H1 (cell line): ENCODE data around the gene LIPG. TPM values are rescaled to one million over a fixed set of nuclear protein-coding genes. Genes with fewer than 3 reads are reported as not detected.

ENCODE experiments used
- CTCF ChIA-PET: fragments of 300-600 bp; sonication (Branson Sonifier 250); formaldehyde crosslinking; loops from one replicate; lab custom pipeline; 2021; ENCODE audit not compliant: partially characterized antibody; lab: Charles Lee
- POLR2A ChIA-PET: fragments of 300-600 bp; sonication (Branson Sonifier 250); formaldehyde crosslinking; loops from one replicate; lab custom pipeline; 2021; ENCODE audit warnings: inconsistent platforms; ENCODE audit not compliant: partially characterized antibody; lab: Charles Lee
- DNase-seq, 2 experiments: peaks; one replicate each; pipeline versions ENCODE4 v3.0.0 to v3.0.0-alpha.2; 2010 to 2022; ENCODE audit warnings: low spot score in 2 of 2, low read depth in 1 of 2, mixed read lengths in 1 of 2
- FAIRE-seq: peaks from 2 replicates; lab custom pipeline; 2011; peaks lifted over from hg19 to GRCh38; lab: Jason Lieb, UNC
- H2AFZ ChIP-seq: 2 replicates; pipeline ENCODE4 v1.8.1; 2012; ENCODE audit warnings: low read length, inconsistent platforms
- H2AK5ac ChIP-seq: 2 replicates; pipeline ENCODE4 v1.6.1; 2013; ENCODE audit warnings: low read depth, low read length
- H2BK120ac ChIP-seq: replicated peaks from 2 replicates; pipeline ENCODE3; 2013; ENCODE audit warnings: low read depth, low read length, inconsistent platforms
- H2BK12ac ChIP-seq: 2 replicates; pipeline ENCODE4 v1.6.1; 2013; ENCODE audit warnings: low read depth, low read length
- H2BK15ac ChIP-seq: 2 replicates; pipeline ENCODE4 v1.6.1; 2013; ENCODE audit warnings: low read length
- H2BK20ac ChIP-seq: 2 replicates; pipeline ENCODE4 v1.6.1; 2013; ENCODE audit warnings: low read length
- H2BK5ac ChIP-seq: 2 replicates; pipeline ENCODE4 v1.6.1; 2013; ENCODE audit warnings: low read depth, low read length
- H3K14ac ChIP-seq: 2 replicates; pipeline ENCODE4 v1.6.1; 2013; ENCODE audit warnings: inconsistent platforms; ENCODE audit not compliant: insufficient read length
- H3K18ac ChIP-seq: 2 replicates; pipeline ENCODE4 v1.6.1; 2013; ENCODE audit warnings: low read length; ENCODE audit errors: extremely low read depth
- H3K23ac ChIP-seq: 2 replicates; pipeline ENCODE4 v1.6.1; 2013; ENCODE audit warnings: inconsistent platforms; ENCODE audit not compliant: insufficient read length
- H3K23me2 ChIP-seq: 2 replicates; pipeline ENCODE4 v1.6.1; 2013; ENCODE audit warnings: low read depth, low read length
- H3K27ac ChIP-seq: 2 replicates; pipeline ENCODE4 v1.6.1; 2011; ENCODE audit warnings: low read depth, low read length, inconsistent platforms
- H3K27me3 ChIP-seq, 4 experiments: replicated peaks in 1 of 4; 1 replicate in 1 of 4; 2 replicates in 3 of 4; pipeline versions ENCODE4 v1.6.1 to v1.8.1; 2011 to 2013; ENCODE audit warnings: low read length in 3 of 4, mild to moderate bottlenecking in 3 of 4, inconsistent platforms in 2 of 4, mixed read lengths in 2 of 4, moderate library complexity in 1 of 4; ENCODE audit not compliant: control insufficient read depth in 3 of 4, insufficient read depth in 3 of 4; ENCODE audit errors: extremely low read depth in 1 of 4
- H3K36me3 ChIP-seq, 4 experiments: 2 replicates each; pipeline versions ENCODE4 v1.6.1 to v1.8.1; 2011 to 2013; ENCODE audit warnings: mild to moderate bottlenecking in 4 of 4, low read length in 3 of 4, moderate library complexity in 2 of 4, control low read depth in 1 of 4, inconsistent platforms in 1 of 4; ENCODE audit not compliant: insufficient read depth in 4 of 4, control insufficient read depth in 2 of 4
- H3K4ac ChIP-seq: replicated peaks from 2 replicates; pipeline ENCODE3; 2013; ENCODE audit warnings: low read length, low read depth, mixed read lengths, inconsistent platforms; ENCODE audit not compliant: insufficient read length
- H3K4me1 ChIP-seq, 4 experiments: replicated peaks in 1 of 4; 1 replicate in 1 of 4; 2 replicates in 3 of 4; pipeline versions ENCODE4 v1.6.1 to v1.8.1; 2011 to 2013; ENCODE audit warnings: low read length in 3 of 4, inconsistent platforms in 2 of 4, mixed read lengths in 1 of 4; ENCODE audit not compliant: insufficient read depth in 4 of 4, control insufficient read depth in 3 of 4
- H3K4me2 ChIP-seq, 2 experiments: 2 replicates each; pipeline versions ENCODE4 v1.6.1 to v1.8.1; 2011 to 2013; ENCODE audit warnings: low read depth in 2 of 2, low read length in 2 of 2, control low read depth in 1 of 2, inconsistent platforms in 1 of 2, mild to moderate bottlenecking in 1 of 2; ENCODE audit not compliant: insufficient read depth in 1 of 2
- H3K4me3 ChIP-seq, 4 experiments: fragments of 200-600, 300-600 bp in 1 of 4; sonication (generic), shearing (Covaris generic), sonication (Bioruptor Twin) in 1 of 4; 2 replicates each; pipeline versions ENCODE4 v1.5.1 to v1.8.1; 2011 to 2016; ENCODE audit warnings: low read length in 4 of 4, low read depth in 3 of 4, control low read depth in 2 of 4, inconsistent platforms in 2 of 4, mild to moderate bottlenecking in 2 of 4, mixed read lengths in 1 of 4, moderate library complexity in 1 of 4; ENCODE audit not compliant: insufficient read depth in 2 of 4; ENCODE audit errors: extremely low read depth in 1 of 4
- H3K56ac ChIP-seq: replicated peaks from 2 replicates; pipeline ENCODE3; 2013; ENCODE audit warnings: low read depth, mild to moderate bottlenecking, mixed read lengths, low read length, inconsistent platforms; ENCODE audit not compliant: insufficient read length
- H3K79me1 ChIP-seq: 2 replicates; pipeline ENCODE4 v1.6.1; 2013; ENCODE audit warnings: low read depth, low read length, control low read depth
- H3K79me2 ChIP-seq, 2 experiments: 2 replicates each; pipeline versions ENCODE4 v1.6.1 to v1.8.1; 2012 to 2013; ENCODE audit warnings: low read length in 2 of 2, mild to moderate bottlenecking in 2 of 2, inconsistent platforms in 1 of 2; ENCODE audit not compliant: insufficient read depth in 2 of 2, control insufficient read depth in 1 of 2
- H3K9ac ChIP-seq, 4 experiments: replicated peaks in 1 of 4; 1 replicate in 1 of 4; 2 replicates in 3 of 4; pipeline versions ENCODE4 v1.6.1 to v1.8.1; 2011 to 2013; ENCODE audit warnings: low read depth in 3 of 4, low read length in 3 of 4, control low read depth in 2 of 4, mild to moderate bottlenecking in 2 of 4, moderate library complexity in 2 of 4, inconsistent platforms in 1 of 4; ENCODE audit errors: extremely low read depth in 1 of 4
- H3K9me3 ChIP-seq, 2 experiments: 2 replicates each; pipeline versions ENCODE4 v1.6.1 to v1.8.1; 2012 to 2013; ENCODE audit warnings: mild to moderate bottlenecking in 2 of 2, moderate library complexity in 2 of 2, control low read depth in 1 of 2, inconsistent platforms in 1 of 2, low read depth in 1 of 2, low read length in 1 of 2, mixed read lengths in 1 of 2; ENCODE audit not compliant: insufficient read depth in 2 of 2
- H4K20me1 ChIP-seq, 2 experiments: replicated peaks in 1 of 2; 2 replicates each; pipeline versions ENCODE3 to v1.8.1; 2011 to 2013; ENCODE audit warnings: inconsistent platforms in 2 of 2, low read length in 2 of 2, mild to moderate bottlenecking in 1 of 2; ENCODE audit not compliant: insufficient read depth in 2 of 2, control insufficient read depth in 1 of 2
- H4K5ac ChIP-seq: 2 replicates; pipeline ENCODE4 v1.6.1; 2013; ENCODE audit warnings: low read length, low read depth, mixed read lengths, inconsistent platforms; ENCODE audit not compliant: insufficient read length
- H4K8ac ChIP-seq: 2 replicates; pipeline ENCODE4 v1.8.0; 2013; ENCODE audit warnings: mild to moderate bottlenecking, moderate library complexity, low read length, inconsistent platforms; ENCODE audit not compliant: insufficient read depth; ENCODE audit errors: extremely low read depth
- H4K91ac ChIP-seq: replicated peaks from 2 replicates; pipeline ENCODE3; 2013; ENCODE audit warnings: low read length, mixed read lengths, inconsistent platforms; ENCODE audit not compliant: insufficient read length
- EZH2 ChIP-seq: fragments of 200-600 bp; sonication (generic); IDR thresholded peaks from 2 replicates; pipeline ENCODE4 v1.7.1; 2012; ENCODE audit warnings: low read depth, mild to moderate bottlenecking, moderate library complexity, low read length, inconsistent platforms; ENCODE audit not compliant: severe bottlenecking
- JUND ChIP-seq: IDR thresholded peaks from 2 replicates; pipeline ENCODE4 v1.6.1; 2011; ENCODE audit warnings: mild to moderate bottlenecking, improper control_type of control experiment, low read length
- POU5F1 ChIP-seq: IDR thresholded peaks from 2 replicates; pipeline ENCODE4 v1.6.1; 2011; ENCODE audit warnings: low read depth, mild to moderate bottlenecking, low read length, moderate library complexity
- RAD21 ChIP-seq, 2 experiments: IDR thresholded peaks in 1 of 2; conservative IDR thresholded peaks in 1 of 2; 2 replicates each; pipeline ENCODE4 v1.6.1; 2011; ENCODE audit warnings: low read depth in 2 of 2, low read length in 2 of 2, improper control_type of control experiment in 1 of 2, inconsistent platforms in 1 of 2, mild to moderate bottlenecking in 1 of 2, moderate library complexity in 1 of 2
- RXRA ChIP-seq: IDR thresholded peaks from 2 replicates; pipeline ENCODE4 v1.6.1; 2011; ENCODE audit warnings: low read depth, mild to moderate bottlenecking, low read length, moderate library complexity; ENCODE audit not compliant: insufficient read depth
- SP4 ChIP-seq: IDR thresholded peaks from 2 replicates; pipeline ENCODE4 v1.6.1; 2012; ENCODE audit warnings: low read length, inconsistent platforms
- TEAD4 ChIP-seq: IDR thresholded peaks from 2 replicates; pipeline ENCODE4 v1.6.1; 2012; ENCODE audit warnings: low read depth, low read length, inconsistent platforms, mixed read lengths
- WGBS, 2 experiments: shearing (Covaris generic) in 1 of 2; methylation state at CpG; one replicate each; pipeline versions ENCODE4 v1.1.6 to v1.1.7; 2013 to 2015; ENCODE audit warnings: low lambda C conversion rate in 2 of 2, mixed read lengths in 2 of 2, inconsistent platforms in 1 of 2, low coverage in 1 of 2, missing lambda C conversion rate in 1 of 2; ENCODE audit not compliant: insufficient replicate concordance in 2 of 2, insufficient coverage in 1 of 2, insufficient read length in 1 of 2; ENCODE audit errors: extremely low coverage in 1 of 2, missing lambda C conversion rate in 1 of 2; 5-methylcytosine and 5-hydroxymethylcytosine counted together
- polyA plus RNA-seq, 7 experiments: library from polyadenylated mRNA; depleted of rRNA in 3 of 7; stranded (reverse) in 5 of 7; unstranded in 2 of 7; fragments of >200 nt in 5 of 7; fragments of 200-250 nt in 2 of 7; gene quantifications; 1 replicate in 5 of 7; 2 replicates in 1 of 7; 4 replicates in 1 of 7; pipeline versions ENCODE4 v1.2.1 to v1.2.3, GENCODE V29; 2011 to 2013; ENCODE audit warnings: missing spikeins in 2 of 7, mixed read lengths in 2 of 7
- total RNA-seq: library from RNA; stranded (reverse); fragmentation: NEBNext Ultra II Directional; extraction: Animal tissue kit (Norgen Biotek cat#: 25700); gene quantifications from 2 replicates; pipeline ENCODE4 v1.2.1, GENCODE V29; 2021
- TF ChIP-seq, protein P1 (sequence below), 3 experiments: IDR thresholded peaks; 1 replicate in 2 of 3; 2 replicates in 1 of 3; pipeline versions ENCODE4 v1.5.1 to v1.6.1; 2011; ENCODE audit warnings: low read length in 3 of 3, mild to moderate bottlenecking in 3 of 3, inconsistent platforms in 2 of 3, low read depth in 1 of 3, moderate library complexity in 1 of 3; ENCODE audit not compliant: insufficient read depth in 1 of 3; ENCODE audit errors: control extremely low read depth in 1 of 3

The LIPG gene
- total and polyA plus RNA-seq, 2 of the 8 experiments (the other 6 are each of a cell fraction or from before 2014, with no cell fraction given): 9.2 to 9.8 TPM

DNA sequence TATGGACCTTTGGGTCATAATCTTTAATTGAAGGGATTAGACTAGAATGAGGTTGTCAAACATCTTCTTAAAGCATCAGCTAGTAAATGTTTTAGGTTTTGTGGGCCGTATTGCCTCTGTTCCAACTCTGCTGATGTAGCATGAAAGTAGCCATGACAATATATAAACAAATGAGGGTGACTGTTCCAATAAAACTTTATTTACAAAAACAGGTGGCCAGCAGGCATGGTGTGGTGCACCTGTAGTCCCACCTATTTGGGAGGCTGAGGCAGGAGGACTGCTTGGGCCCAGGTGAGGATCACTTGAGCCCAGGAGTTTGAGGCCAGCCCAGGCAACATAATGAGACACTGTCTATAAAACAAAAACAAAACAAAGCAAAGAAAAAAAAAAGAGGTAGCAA, 18.4 kb downstream of the LIPG start:
- H2BK15ac ChIP-seq: no peak overlapping the region
- peaks cover 0 to 3% of the 10 kb centered on the region in 2 experiments for H4K20me1 ChIP-seq
- H3K14ac ChIP-seq: no peak overlapping the region
- ChIA-PET POLR2A (no interaction called here), CTCF (no interaction called here)
- no peak for DNase-seq
- H4K5ac ChIP-seq: no peak overlapping the region
- no peak overlapping the region for H2AFZ ChIP-seq
- no peak overlapping the region for H2BK12ac ChIP-seq
- no peak overlapping the region for H3K27ac ChIP-seq
- no peaks in the 10 kb centered on the region for H3K27me3 ChIP-seq
- H3K9ac ChIP-seq: no peak overlapping the region
- H3K4me2 ChIP-seq: no peak overlapping the region
- no peak for FAIRE-seq
- 88% methylated on average over 1 of the region's 1 CpG; no CpG with 5 or more reads in 1 of the 2 experiments for WGBS, 2 experiments
- H3K4me1 ChIP-seq: 0 out of 7 replicates have a peak, but pooled peaks cover 0 to 2% (median 0%) of the 10 kb centered on the region in 4 experiments
- H2BK20ac ChIP-seq: no peak overlapping the region
- H3K23ac ChIP-seq: no peak overlapping the region
- H3K9me3 ChIP-seq: no peaks in the 10 kb centered on the region
- H3K56ac ChIP-seq: no peak overlapping the region
- H3K18ac ChIP-seq: no peak overlapping the region
- no peaks in the 10 kb centered on the region for H3K79me1 ChIP-seq
- H3K23me2 ChIP-seq: no peaks in the 10 kb centered on the region; the same call in 1 of the 2 replicates
- no peak overlapping the region for H3K4me3 ChIP-seq
- H3K4ac ChIP-seq: no peak overlapping the region
- no peak overlapping the region for H2BK120ac ChIP-seq
- no peak overlapping the region for H4K8ac ChIP-seq
- H3K36me3 ChIP-seq: peaks cover 1 to 5% (median 4%) of the 10 kb centered on the region in 4 experiments; a peak in 4 of 8 replicates
- H3K79me2 ChIP-seq: no peaks in the 10 kb centered on the region
- H4K91ac ChIP-seq: no peak overlapping the region
- no peak overlapping the region for H2BK5ac ChIP-seq
- TF ChIP-seq SP4 (no peak), POU5F1 (no peak), RAD21 (IDR thresholded peaks at IDR 0.05 in 1 of 2, conservative IDR thresholded peaks at IDR 0.05 in 1 of 2; ENCODE audit: low read depth in 2 of 2, low read length in 2 of 2) (no peak), JUND (no peak), RXRA (no peak), EZH2 (no peak), TEAD4 (no peak)
- TF ChIP-seq, protein P1, sequence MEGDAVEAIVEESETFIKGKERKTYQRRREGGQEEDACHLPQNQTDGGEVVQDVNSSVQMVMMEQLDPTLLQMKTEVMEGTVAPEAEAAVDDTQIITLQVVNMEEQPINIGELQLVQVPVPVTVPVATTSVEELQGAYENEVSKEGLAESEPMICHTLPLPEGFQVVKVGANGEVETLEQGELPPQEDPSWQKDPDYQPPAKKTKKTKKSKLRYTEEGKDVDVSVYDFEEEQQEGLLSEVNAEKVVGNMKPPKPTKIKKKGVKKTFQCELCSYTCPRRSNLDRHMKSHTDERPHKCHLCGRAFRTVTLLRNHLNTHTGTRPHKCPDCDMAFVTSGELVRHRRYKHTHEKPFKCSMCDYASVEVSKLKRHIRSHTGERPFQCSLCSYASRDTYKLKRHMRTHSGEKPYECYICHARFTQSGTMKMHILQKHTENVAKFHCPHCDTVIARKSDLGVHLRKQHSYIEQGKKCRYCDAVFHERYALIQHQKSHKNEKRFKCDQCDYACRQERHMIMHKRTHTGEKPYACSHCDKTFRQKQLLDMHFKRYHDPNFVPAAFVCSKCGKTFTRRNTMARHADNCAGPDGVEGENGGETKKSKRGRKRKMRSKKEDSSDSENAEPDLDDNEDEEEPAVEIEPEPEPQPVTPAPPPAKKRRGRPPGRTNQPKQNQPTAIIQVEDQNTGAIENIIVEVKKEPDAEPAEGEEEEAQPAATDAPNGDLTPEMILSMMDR (IDR thresholded peaks at IDR 0.05; ENCODE audit: control extremely low read depth in 1 of 3, insufficient read depth in 1 of 3, low read depth in 1 of 3, low read length in 3 of 3): no peak
- H2AK5ac ChIP-seq: no peak overlapping the region
